GM21423 (cell line): ENCODE measurements around the gene RER1.
"Not testable (repeated sequence)": the region's sequence is repeated elsewhere in the genome, so short reads cannot be mapped to it uniquely, and the experiment has no call there.

Experiments
- ATAC-seq: cut with Tn5 transposase; IDR thresholded peaks from one replicate; pipeline ENCODE4 v1.9.1; 2021; ENCODE audit warnings: mild to moderate bottlenecking, moderate library complexity; ENCODE audit not compliant: unreplicated experiment

Gene RER1

GRCh38 chr1:2422523-2422922 is 30.9 kb downstream of the RER1 start:
- no peak for ATAC-seq

GRCh38 chr1:2425892-2426291 is 34.3 kb downstream of the RER1 start:
- ATAC-seq = no peak

- no peak for ATAC-seq
These were observed 34.9 kb downstream of the RER1 start for GRCh38 chr1:2426540-2426939.

- no peak for ATAC-seq
These were observed 35.4 kb downstream of the RER1 start for GRCh38 chr1:2427051-2427450.

- no peak for ATAC-seq
These were observed 36.3 kb downstream of the RER1 start for GRCh38 chr1:2427976-2428375.

- ATAC-seq = no peak
These were observed 36.8 kb downstream of the RER1 start for GRCh38 chr1:2428490-2428889.

- no peak for ATAC-seq
These were observed 38.3 kb downstream of the RER1 start for GRCh38 chr1:2429780-2430591.

- no peak for ATAC-seq
These were observed 38.9 kb downstream of the RER1 start for GRCh38 chr1:2430592-2430973.

GRCh38 chr1:2431103-2431502 is 39.5 kb downstream of the RER1 start:
- no peak for ATAC-seq

GRCh38 chr1:2431518-2431917 is 39.9 kb downstream of the RER1 start:
- no peak for ATAC-seq

- no peak for ATAC-seq
These were observed 40.8 kb downstream of the RER1 start for GRCh38 chr1:2432441-2432844.

GRCh38 chr1:2433196-2433595 is 41.6 kb downstream of the RER1 start:
- no peak for ATAC-seq

- no peak for ATAC-seq
These were observed 42.5 kb downstream of the RER1 start for GRCh38 chr1:2433936-2434655.

GRCh38 chr1:2435091-2435490 is 43.5 kb downstream of the RER1 start:
- no peak for ATAC-seq

GRCh38 chr1:2435746-2436355 is 44.2 kb downstream of the RER1 start:
- ATAC-seq = no peak

GRCh38 chr1:2436876-2437275 is 45.2 kb downstream of the RER1 start:
- no peak for ATAC-seq

GRCh38 chr1:2437617-2438016 is 46.0 kb downstream of the RER1 start:
- ATAC-seq = no peak

GRCh38 chr1:2438038-2438437 is 46.4 kb downstream of the RER1 start:
- no peak for ATAC-seq

GRCh38 chr1:2438641-2439040 is 47.0 kb downstream of the RER1 start:
- ATAC-seq = no peak

- no peak for ATAC-seq
These were observed 47.7 kb downstream of the RER1 start for GRCh38 chr1:2439369-2439768.

GRCh38 chr1:2440346-2440745 is 48.7 kb downstream of the RER1 start:
- not testable (repeated sequence) for ATAC-seq

- no peak for ATAC-seq
These were observed 50.1 kb downstream of the RER1 start for GRCh38 chr1:2441746-2442145.
